K562 (cell line): ENCODE measurements around the gene OR2W3. TPM values are rescaled to one million over a fixed set of nuclear protein-coding genes. Genes with fewer than 3 reads are reported as not detected.

Experiments used
- ATAC-seq: fragments of 200-7000 bp; cut with Tn5 transposase; 3 replicates; pipeline ENCODE4 v1.9.1; 2020; ENCODE audit warnings: moderate library complexity
- BruUV-seq: library from RNA; stranded (reverse); fragments of 400-500 nt; replicated peaks from 2 replicates; lab custom pipeline; 2021; lab: Mats Ljungman, UMichigan
- CTCF ChIA-PET: fragments of 300-600 bp; formaldehyde crosslinking; extraction: SDS; loops from one replicate; lab custom pipeline; 2021; ENCODE audit warnings: low intra/inter-chr PET ratio; lab: Yijun Ruan, JAX
- POLR2A ChIA-PET: fragments of 300-600, 350-650 bp; sonication (Branson Sonifier 250); formaldehyde crosslinking; extraction: SDS; loops from one replicate; lab custom pipeline; 2021; ENCODE audit warnings: antibody characterized with exemption, inconsistent platforms; lab: Yijun Ruan, JAX
- DNase-seq, 4 experiments: peaks; one replicate each; pipeline versions ENCODE4 v3.0.0 to v3.0.0-alpha.2; 2011 to 2018; ENCODE audit warnings: low spot score in 3 of 4, mixed read lengths in 3 of 4; ENCODE audit errors: extremely low read depth in 1 of 4
- FAIRE-seq: peaks from 2 replicates; lab custom pipeline; 2011; peaks lifted over from hg19 to GRCh38; lab: Jason Lieb, UNC
- H2AFZ ChIP-seq: 2 replicates; pipeline ENCODE4 v1.6.0; 2011; ENCODE audit warnings: low read depth, low read length, control low read depth, inconsistent platforms
- H3K27ac ChIP-seq: fragments of 200-600 bp; 3 replicates; pipeline ENCODE4 v1.8.0; 2011; ENCODE audit warnings: low read depth, mild to moderate bottlenecking, control low read depth, inconsistent platforms, low read length, moderate library complexity, mixed read lengths; ENCODE audit errors: extremely low read depth
- H3K27me3 ChIP-seq, 2 experiments: fragments of 300-600 bp in 1 of 2; 2 replicates in 1 of 2; 3 replicates in 1 of 2; pipeline versions ENCODE4 v1.6.0 to v1.8.0; 2011; ENCODE audit warnings: inconsistent platforms in 2 of 2, low read length in 2 of 2, mild to moderate bottlenecking in 1 of 2, mixed read lengths in 1 of 2, moderate library complexity in 1 of 2; ENCODE audit not compliant: control insufficient read depth in 2 of 2, insufficient read depth in 2 of 2
- H3K36me3 ChIP-seq: fragments of 300-600 bp; 3 replicates; pipeline ENCODE4 v1.8.0; 2011; ENCODE audit warnings: mild to moderate bottlenecking, low read length, inconsistent platforms; ENCODE audit not compliant: control insufficient read depth, insufficient read depth
- H3K4me1 ChIP-seq, 2 experiments: fragments of 200-600 bp in 1 of 2; replicated peaks in 1 of 2; 2 replicates in 1 of 2; 3 replicates in 1 of 2; pipeline versions ENCODE4 v1.5.1 to v1.8.0; 2011; ENCODE audit warnings: inconsistent platforms in 2 of 2, low read length in 2 of 2, mild to moderate bottlenecking in 1 of 2, mixed read lengths in 1 of 2, moderate library complexity in 1 of 2; ENCODE audit not compliant: control insufficient read depth in 2 of 2, insufficient read depth in 2 of 2
- H3K4me2 ChIP-seq: 2 replicates; pipeline ENCODE4 v1.6.1; 2011; ENCODE audit warnings: low read length, control low read depth, inconsistent platforms, mixed read lengths; ENCODE audit not compliant: insufficient read depth
- H3K4me3 ChIP-seq: fragments of 200-600 bp; sonication (generic), shearing (Covaris generic); 2 replicates; pipeline ENCODE4 v1.5.1; 2016; ENCODE audit warnings: control low read depth, inconsistent platforms
- H3K79me2 ChIP-seq: fragments of 200-600 bp; 3 replicates; pipeline ENCODE4 v1.8.0; 2011; ENCODE audit warnings: low read length, inconsistent platforms; ENCODE audit not compliant: control insufficient read depth, insufficient read depth
- H3K9ac ChIP-seq, 2 experiments: 2 replicates each; pipeline versions ENCODE4 v1.6.0 to v1.6.1; 2011; ENCODE audit warnings: low read depth in 2 of 2, low read length in 2 of 2, control low read depth in 1 of 2, inconsistent platforms in 1 of 2, mild to moderate bottlenecking in 1 of 2, mixed read lengths in 1 of 2; ENCODE audit not compliant: insufficient read depth in 1 of 2
- H3K9me1 ChIP-seq: one replicate; pipeline ENCODE4 v1.6.0; 2011; ENCODE audit warnings: inconsistent platforms, mild to moderate bottlenecking, low read length, moderate library complexity; ENCODE audit not compliant: control insufficient read depth, insufficient read depth
- H3K9me3 ChIP-seq: replicated peaks from 2 replicates; pipeline ENCODE4 v1.5.1; 2011; ENCODE audit warnings: low read depth, low read length, inconsistent platforms; ENCODE audit not compliant: control insufficient read depth, insufficient read depth
- H4K20me1 ChIP-seq: replicated peaks from 2 replicates; pipeline ENCODE4 v1.6.1; 2011; ENCODE audit warnings: low read length, inconsistent platforms, mixed read lengths; ENCODE audit not compliant: control insufficient read depth, insufficient read depth
- ATF7 ChIP-seq: fragments of 450-650 bp; IDR thresholded peaks from 2 replicates; pipeline ENCODE4 v1.7.1; 2014; ENCODE audit warnings: mild to moderate bottlenecking, moderate library complexity
- HSF4 ChIP-seq: fragments of 250-450 bp; sonication (Bioruptor Pico); IDR thresholded peaks from 2 replicates; pipeline ENCODE4 v2.1.2; 2022; ENCODE audit warnings: mild to moderate bottlenecking, moderate library complexity, borderline replicate concordance
- KLF16 ChIP-seq: IDR thresholded peaks from 2 replicates; pipeline ENCODE4 v1.6.1; 2016; ENCODE audit warnings: antibody characterized with exemption
- NFATC3 ChIP-seq: fragments of 450-650 bp; IDR thresholded peaks from 2 replicates; pipeline ENCODE4 v1.6.1; 2017; ENCODE audit warnings: mild to moderate bottlenecking
- PCBP1 ChIP-seq: fragments of 200-400 bp; formaldehyde crosslinking; IDR thresholded peaks from 2 replicates; pipeline ENCODE4 v1.6.1; 2018; ENCODE audit warnings: mild to moderate bottlenecking, low read depth, low read length; ENCODE audit not compliant: poor library complexity, severe bottlenecking
- TRIM24 ChIP-seq, 2 experiments: fragments of 450-650 bp; IDR thresholded peaks; 2 replicates each; pipeline ENCODE4 v1.6.1; 2016
- U2AF2 ChIP-seq: fragments of 200-400 bp; formaldehyde crosslinking; optimal IDR thresholded peaks from 2 replicates; pipeline ENCODE3; 2017; ENCODE audit warnings: low read depth, mild to moderate bottlenecking, low read length
- ZFP36 ChIP-seq: fragments of 150-350 bp; IDR thresholded peaks from 2 replicates; pipeline ENCODE4 v1.6.1; 2018; ENCODE audit warnings: low read length, low read depth; ENCODE audit not compliant: partially characterized antibody
- ZNF644 ChIP-seq: fragments of 200-800 bp; sonication (Bioruptor generic); IDR thresholded peaks from 2 replicates; pipeline ENCODE4 v1.6.1; 2016; ENCODE audit warnings: low read depth, missing genetic modification characterization, missing compliant biosample characterization
- ZNF668 ChIP-seq: fragments of 250-450 bp; sonication (Bioruptor Pico); IDR thresholded peaks from 2 replicates; pipeline ENCODE4 v1.8.0; 2022; ENCODE audit warnings: mild to moderate bottlenecking, inconsistent platforms
- ZNF830 ChIP-seq: fragments of 250-450 bp; sonication (Bioruptor Pico); IDR thresholded peaks from 2 replicates; pipeline ENCODE4 v1.5.0; 2021; ENCODE audit warnings: mild to moderate bottlenecking
- WGBS: fragments of 100-300 bp; shearing (Covaris generic); methylation state at CpG from one replicate; pipeline ENCODE4 v1.1.6; 2016; ENCODE audit warnings: low coverage, mixed read lengths; ENCODE audit not compliant: insufficient coverage; ENCODE audit errors: missing lambda C conversion rate; 5-methylcytosine and 5-hydroxymethylcytosine counted together
- in situ Hi-C: fragments of 300-500 bp; cut with MboI; formaldehyde crosslinking; loops from 4 replicates; pipeline ENCODE4 v1.15.0; 2018; ENCODE audit warnings: inconsistent platforms, mixed read lengths
- intact Hi-C: fragments of 100-400 bp; cut with micrococcal nuclease; formaldehyde crosslinking; loops from 2 replicates; pipeline ENCODE4 v1.14.2; 2022
- polyA plus RNA-seq, 8 experiments: library from polyadenylated mRNA; depleted of rRNA in 4 of 8; stranded (reverse) in 5 of 8; unstranded in 3 of 8; fragments of >200 nt; fragmentation: Nextera tagmentation in 2 of 8; fragmentation: Illumina TruSeq in 1 of 8; extraction: Ambion mirVana in 2 of 8; extraction: Trizol in 1 of 8; gene quantifications; 2 replicates each; pipeline versions ENCODE4 v1.2.1 to v1.2.3, GENCODE V29; 2011 to 2014; ENCODE audit warnings: inconsistent platforms in 1 of 8, missing spikeins in 1 of 8
- total RNA-seq, 7 experiments: library from RNA; depleted of rRNA in 6 of 7; stranded (reverse); fragments of >200 nt in 6 of 7; fragmentation: Illumina TruSeq in 2 of 7; extraction: Trizol in 2 of 7; gene quantifications; 2 replicates each; pipeline versions ENCODE4 v1.2.1 to v1.2.3, GENCODE V29; 2011 to 2021; ENCODE audit warnings: low replicate concordance in 1 of 7
- TF ChIP-seq, protein P1 (sequence below): fragments of 450-650 bp; IDR thresholded peaks from 2 replicates; pipeline ENCODE4 v1.6.1; 2018; ENCODE audit not compliant: partially characterized antibody
- TF ChIP-seq, protein P2 (sequence below): sonication (generic); formaldehyde crosslinking; IDR thresholded peaks from 2 replicates; pipeline ENCODE4 v1.8.0; 2023; ENCODE audit warnings: mild to moderate bottlenecking, missing genetic modification reagents
- TF ChIP-seq, protein P3 (sequence below): fragments of 250-450 bp; sonication (Bioruptor Pico); IDR thresholded peaks from 2 replicates; pipeline ENCODE4 v1.5.0; 2020; ENCODE audit warnings: mild to moderate bottlenecking, borderline replicate concordance

OR2W3 gene
- total and polyA plus RNA-seq, 9 of the 15 experiments (the other 6 are each of a cell fraction or from before 2014, with no cell fraction given) = 0.67 to 7.6 (median 3.7) TPM

DNA sequence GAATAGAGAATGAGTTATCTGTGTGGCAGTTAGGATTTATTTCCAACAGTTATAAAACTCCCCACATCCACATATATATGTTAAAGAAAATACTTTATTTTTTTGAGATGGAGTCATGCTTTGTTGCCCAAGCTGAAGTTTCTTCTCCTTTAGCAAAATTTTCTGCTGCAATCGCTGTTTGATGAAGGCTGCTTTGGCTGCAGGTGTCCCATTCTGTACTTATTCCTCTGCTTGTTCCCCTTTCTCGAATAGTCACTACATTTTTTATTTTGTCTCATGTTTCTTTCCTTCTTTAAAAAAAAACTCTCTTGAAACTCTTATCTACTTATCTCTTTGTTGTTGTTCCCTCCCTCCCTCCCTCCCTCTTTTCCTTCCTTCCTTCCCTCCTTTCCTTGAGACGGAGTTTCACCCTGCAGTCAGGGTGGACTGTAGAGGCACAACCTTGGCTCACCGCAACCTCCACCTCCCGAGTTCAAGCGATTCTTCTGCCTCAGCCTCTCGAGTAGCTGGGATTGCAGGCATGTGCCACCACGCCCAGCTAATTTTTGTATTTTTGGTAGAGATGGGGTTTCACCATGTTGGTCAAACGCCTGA is 10.6 kb downstream of the OR2W3 start:
- ChIA-PET CTCF (no interaction called here), POLR2A (interaction anchor here (1.0 to 1.6 kb wide), 4 partner anchors 11 to 48 kb away, joined by 3 to 8 read pairs (median 4); no protein-coding TSS in a partner anchor)
- DNase-seq (no peak), FAIRE-seq (no peak), ATAC-seq (peak; percentile 70)
- H4K20me1 ChIP-seq = no peaks in the 10 kb centered on the region
- H3K9me1 ChIP-seq = no peaks in the 10 kb centered on the region
- peak overlapping the region; percentile 59 for H3K4me2 ChIP-seq
- H3K27me3 ChIP-seq = no peaks in the 10 kb centered on the region
- H3K36me3 ChIP-seq = no peaks in the 10 kb centered on the region
- H3K9ac ChIP-seq = no peak overlapping the region
- intact Hi-C loops (no loop called here), in situ Hi-C loops (no loop called here)
- H3K79me2 ChIP-seq = no peaks in the 10 kb centered on the region
- H3K4me3 ChIP-seq = no peak overlapping the region
- H3K9me3 ChIP-seq = peaks cover 5% of the 10 kb centered on the region
- peaks cover 0 to 13% of the 10 kb centered on the region in 2 experiments; a peak in 3 of 5 replicates for H3K4me1 ChIP-seq
- WGBS = 6% methylated on average over 8 of the region's 9 CpGs
- H2AFZ ChIP-seq = peak overlapping the region; percentile 57
- no TSS peak for BruUV-seq
- H3K27ac ChIP-seq = peak overlapping the region; percentile 47; the same call in 1 of the 3 replicates
- 0 out of 2 replicates have a peak, but pooled peaks have one; percentile 39 for TF ChIP-seq ZNF644 (tag)
- TF ChIP-seq ZFP36 = no peak
- no peak for TF ChIP-seq TRIM24 (IDR thresholded peaks at IDR 0.05)
- TF ChIP-seq U2AF2 = no peak
- 0 out of 2 replicates have a peak, but pooled peaks have one; percentile 32 for TF ChIP-seq HSF4
- TF ChIP-seq ZNF668 (CRISPR knock-in tag) = 0 out of 2 replicates have a peak, but pooled peaks have one; percentile 17
- no peak for TF ChIP-seq NFATC3
- TF ChIP-seq PCBP1 = no peak
- TF ChIP-seq, protein P1, sequence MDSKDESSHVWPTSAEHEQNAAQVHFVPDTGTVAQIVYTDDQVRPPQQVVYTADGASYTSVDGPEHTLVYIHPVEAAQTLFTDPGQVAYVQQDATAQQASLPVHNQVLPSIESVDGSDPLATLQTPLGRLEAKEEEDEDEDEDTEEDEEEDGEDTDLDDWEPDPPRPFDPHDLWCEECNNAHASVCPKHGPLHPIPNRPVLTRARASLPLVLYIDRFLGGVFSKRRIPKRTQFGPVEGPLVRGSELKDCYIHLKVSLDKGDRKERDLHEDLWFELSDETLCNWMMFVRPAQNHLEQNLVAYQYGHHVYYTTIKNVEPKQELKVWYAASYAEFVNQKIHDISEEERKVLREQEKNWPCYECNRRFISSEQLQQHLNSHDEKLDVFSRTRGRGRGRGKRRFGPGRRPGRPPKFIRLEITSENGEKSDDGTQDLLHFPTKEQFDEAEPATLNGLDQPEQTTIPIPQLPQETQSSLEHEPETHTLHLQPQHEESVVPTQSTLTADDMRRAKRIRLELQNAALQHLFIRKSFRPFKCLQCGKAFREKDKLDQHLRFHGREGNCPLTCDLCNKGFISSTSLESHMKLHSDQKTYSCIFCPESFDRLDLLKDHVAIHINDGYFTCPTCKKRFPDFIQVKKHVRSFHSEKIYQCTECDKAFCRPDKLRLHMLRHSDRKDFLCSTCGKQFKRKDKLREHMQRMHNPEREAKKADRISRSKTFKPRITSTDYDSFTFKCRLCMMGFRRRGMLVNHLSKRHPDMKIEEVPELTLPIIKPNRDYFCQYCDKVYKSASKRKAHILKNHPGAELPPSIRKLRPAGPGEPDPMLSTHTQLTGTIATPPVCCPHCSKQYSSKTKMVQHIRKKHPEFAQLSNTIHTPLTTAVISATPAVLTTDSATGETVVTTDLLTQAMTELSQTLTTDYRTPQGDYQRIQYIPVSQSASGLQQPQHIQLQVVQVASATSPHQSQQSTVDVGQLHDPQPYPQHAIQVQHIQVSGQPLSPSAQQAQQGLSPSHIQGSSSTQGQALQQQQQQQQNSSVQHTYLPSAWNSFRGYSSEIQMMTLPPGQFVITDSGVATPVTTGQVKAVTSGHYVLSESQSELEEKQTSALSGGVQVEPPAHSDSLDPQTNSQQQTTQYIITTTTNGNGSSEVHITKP = no peak
- TF ChIP-seq ATF7 = no peak
- TF ChIP-seq, protein P2, sequence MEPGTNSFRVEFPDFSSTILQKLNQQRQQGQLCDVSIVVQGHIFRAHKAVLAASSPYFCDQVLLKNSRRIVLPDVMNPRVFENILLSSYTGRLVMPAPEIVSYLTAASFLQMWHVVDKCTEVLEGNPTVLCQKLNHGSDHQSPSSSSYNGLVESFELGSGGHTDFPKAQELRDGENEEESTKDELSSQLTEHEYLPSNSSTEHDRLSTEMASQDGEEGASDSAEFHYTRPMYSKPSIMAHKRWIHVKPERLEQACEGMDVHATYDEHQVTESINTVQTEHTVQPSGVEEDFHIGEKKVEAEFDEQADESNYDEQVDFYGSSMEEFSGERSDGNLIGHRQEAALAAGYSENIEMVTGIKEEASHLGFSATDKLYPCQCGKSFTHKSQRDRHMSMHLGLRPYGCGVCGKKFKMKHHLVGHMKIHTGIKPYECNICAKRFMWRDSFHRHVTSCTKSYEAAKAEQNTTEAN (CRISPR knock-in tag) = no peak
- TF ChIP-seq, protein P3, sequence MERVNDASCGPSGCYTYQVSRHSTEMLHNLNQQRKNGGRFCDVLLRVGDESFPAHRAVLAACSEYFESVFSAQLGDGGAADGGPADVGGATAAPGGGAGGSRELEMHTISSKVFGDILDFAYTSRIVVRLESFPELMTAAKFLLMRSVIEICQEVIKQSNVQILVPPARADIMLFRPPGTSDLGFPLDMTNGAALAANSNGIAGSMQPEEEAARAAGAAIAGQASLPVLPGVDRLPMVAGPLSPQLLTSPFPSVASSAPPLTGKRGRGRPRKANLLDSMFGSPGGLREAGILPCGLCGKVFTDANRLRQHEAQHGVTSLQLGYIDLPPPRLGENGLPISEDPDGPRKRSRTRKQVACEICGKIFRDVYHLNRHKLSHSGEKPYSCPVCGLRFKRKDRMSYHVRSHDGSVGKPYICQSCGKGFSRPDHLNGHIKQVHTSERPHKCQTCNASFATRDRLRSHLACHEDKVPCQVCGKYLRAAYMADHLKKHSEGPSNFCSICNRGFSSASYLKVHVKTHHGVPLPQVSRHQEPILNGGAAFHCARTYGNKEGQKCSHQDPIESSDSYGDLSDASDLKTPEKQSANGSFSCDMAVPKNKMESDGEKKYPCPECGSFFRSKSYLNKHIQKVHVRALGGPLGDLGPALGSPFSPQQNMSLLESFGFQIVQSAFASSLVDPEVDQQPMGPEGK (CRISPR knock-in tag) = 0 out of 2 replicates have a peak, but pooled peaks have one; percentile 31
- no peak for TF ChIP-seq ZNF830
- no peak for TF ChIP-seq KLF16
